ENCODE results near the gene RFNG.
A peak's percentile ranks its signal among the peaks of the same experiment; 100 is the strongest.

The RFNG gene

GRCh38 chr17:82051776-82052637 is at the start of gene RFNG, which contains the start of gene GPS1:
Gene RFNG, minus strand, starts transcription at chr17:82051811. Its CDS starts 45 bp downstream, at chr17:82051766.
Gene GPS1, plus strand, starts transcription at chr17:82051898. Its CDS starts 34 bp downstream, at chr17:82051932.
- peak; percentile 88 for DNase-seq

GRCh38 chr17:82101301-82101715 is 49.7 kb upstream of the RFNG start:
- DNase-seq: no peak

- no peak for DNase-seq
Measured at GRCh38 chr17:82100502-82101298, 49.1 kb upstream of the RFNG start.

GRCh38 chr17:82098939-82099763 is 47.5 kb upstream of the RFNG start:
- DNase-seq: peak; percentile 41

- peak; percentile 98 for DNase-seq
Measured at GRCh38 chr17:82098169-82098938, 46.7 kb upstream of the RFNG start, which contains the start of gene FASN. Gene FASN, minus strand, starts transcription at chr17:82098236. Its CDS starts 1,791 bp downstream, at chr17:82096445.

GRCh38 chr17:82097919-82098168 is 46.2 kb upstream of the RFNG start:
- DNase-seq: no peak

GRCh38 chr17:82097184-82097918 is 45.7 kb upstream of the RFNG start:
- peak; percentile 74 for DNase-seq

- no peak for DNase-seq
Measured at GRCh38 chr17:82096709-82097183, 45.1 kb upstream of the RFNG start.

GRCh38 chr17:82095777-82096708 is 44.4 kb upstream of the RFNG start:
- no peak for DNase-seq

- DNase-seq: no peak
Measured at GRCh38 chr17:82094931-82095776, 43.5 kb upstream of the RFNG start.

GRCh38 chr17:82092995-82093751 is 41.6 kb upstream of the RFNG start:
- no peak for DNase-seq

- DNase-seq: no peak
Measured at GRCh38 chr17:82092628-82092994, 41.0 kb upstream of the RFNG start.

GRCh38 chr17:82092094-82092586 is 40.5 kb upstream of the RFNG start:
- no peak for DNase-seq

- DNase-seq: no peak
Measured at GRCh38 chr17:82091264-82092066, 39.9 kb upstream of the RFNG start.

GRCh38 chr17:82090549-82091263 is 39.1 kb upstream of the RFNG start:
- DNase-seq: no peak

- no peak for DNase-seq
Measured at GRCh38 chr17:82089723-82090548, 38.3 kb upstream of the RFNG start.
